ENCODE data around the gene CTRB1. TPM values are rescaled to one million over a fixed set of nuclear protein-coding genes. Genes with fewer than 3 reads are reported as not detected.

CTRB1 gene
- total RNA-seq, 1 donor from 2014 or later, result not detected

- no peaks in the 10 kb centered on the region for H3K36me3 Mint-ChIP-seq (ENCODE audit: low read depth)
- H3K9me3 Mint-ChIP-seq, result no peaks in the 10 kb centered on the region
- peaks cover 38% of the 10 kb centered on the region for H3K27me3 Mint-ChIP-seq
- DNase-seq, result no peak
- H3K4me3 Mint-ChIP-seq, result no peak overlapping the region
- peaks cover 2% of the 10 kb centered on the region for H3K4me1 Mint-ChIP-seq
- intact Hi-C loops (cut with micrococcal nuclease), result no loop called here
- no peak overlapping the region for H3K27ac Mint-ChIP-seq
Observed at GRCh38 chr16:75254359-75254837, 35.6 kb downstream of the CTRB1 start.

DNA sequence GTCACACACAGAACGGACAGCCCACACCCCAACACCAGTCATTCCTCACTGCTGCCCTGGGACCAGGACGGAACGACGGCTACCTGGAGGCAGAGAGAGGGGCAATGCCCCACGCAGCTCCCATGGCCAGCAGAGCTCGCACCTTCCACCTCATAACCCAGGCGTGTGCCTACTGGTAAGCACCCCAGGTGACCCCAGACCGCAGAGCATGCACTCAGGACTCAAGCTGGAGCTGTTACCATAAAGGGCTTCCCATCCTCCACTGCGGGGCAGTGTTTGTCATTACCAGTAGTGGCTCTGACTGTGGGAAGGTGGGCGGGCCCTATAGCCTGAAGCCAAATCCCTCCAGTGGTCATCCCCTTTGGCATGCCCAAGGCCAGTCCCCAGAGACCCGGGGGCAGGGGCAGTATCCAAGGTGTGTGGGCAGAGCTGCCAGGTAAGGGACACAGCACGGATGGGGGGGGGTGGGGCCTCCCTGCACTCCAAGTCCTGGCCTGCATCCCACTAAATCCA is 37.3 kb downstream of the CTRB1 start:
- Mint-ChIP-seq H3K27ac (no peak overlapping the region), H3K4me3 (no peak overlapping the region), H3K9me3 (no peaks in the 10 kb centered on the region), H3K4me1 (peaks cover 2% of the 10 kb centered on the region), H3K27me3 (peaks cover 32% of the 10 kb centered on the region), H3K36me3 (ENCODE audit: low read depth) (no peaks in the 10 kb centered on the region)
- intact Hi-C loops (cut with micrococcal nuclease), result no loop called here
- DNase-seq, result no peak

DNA sequence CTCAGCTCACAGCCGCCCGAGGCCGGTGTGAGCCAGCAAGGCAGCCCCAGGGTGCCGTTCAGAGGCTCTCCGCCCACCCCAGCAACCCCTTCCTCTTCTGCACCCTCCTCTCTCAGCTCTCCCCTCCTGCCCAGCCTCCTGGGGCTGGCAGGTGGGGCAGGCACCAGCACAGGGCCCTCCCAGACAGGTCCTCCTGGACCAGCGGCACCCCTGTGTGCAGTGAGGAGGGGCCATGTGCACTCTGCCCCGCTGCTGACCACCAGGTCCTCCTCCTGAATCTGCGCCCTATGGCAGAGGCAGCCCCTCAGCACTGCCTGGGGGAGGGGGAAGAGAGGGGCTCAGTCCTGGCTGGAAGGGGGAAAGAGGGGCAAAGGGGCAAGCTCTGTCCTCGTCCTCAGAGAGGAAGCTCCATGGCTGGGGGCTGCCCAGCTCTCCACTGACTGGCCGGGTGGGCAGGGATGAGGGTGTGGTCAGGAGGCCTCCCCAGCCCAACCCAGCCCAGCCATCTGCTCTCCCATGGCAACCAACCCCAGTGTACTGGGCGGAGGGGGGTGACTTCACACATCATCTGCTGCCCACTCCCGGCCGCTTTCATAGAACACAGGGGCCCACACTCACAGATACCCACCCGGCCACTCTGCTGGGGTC is 38.0 kb downstream of the CTRB1 start:
- no peak for DNase-seq

DNA sequence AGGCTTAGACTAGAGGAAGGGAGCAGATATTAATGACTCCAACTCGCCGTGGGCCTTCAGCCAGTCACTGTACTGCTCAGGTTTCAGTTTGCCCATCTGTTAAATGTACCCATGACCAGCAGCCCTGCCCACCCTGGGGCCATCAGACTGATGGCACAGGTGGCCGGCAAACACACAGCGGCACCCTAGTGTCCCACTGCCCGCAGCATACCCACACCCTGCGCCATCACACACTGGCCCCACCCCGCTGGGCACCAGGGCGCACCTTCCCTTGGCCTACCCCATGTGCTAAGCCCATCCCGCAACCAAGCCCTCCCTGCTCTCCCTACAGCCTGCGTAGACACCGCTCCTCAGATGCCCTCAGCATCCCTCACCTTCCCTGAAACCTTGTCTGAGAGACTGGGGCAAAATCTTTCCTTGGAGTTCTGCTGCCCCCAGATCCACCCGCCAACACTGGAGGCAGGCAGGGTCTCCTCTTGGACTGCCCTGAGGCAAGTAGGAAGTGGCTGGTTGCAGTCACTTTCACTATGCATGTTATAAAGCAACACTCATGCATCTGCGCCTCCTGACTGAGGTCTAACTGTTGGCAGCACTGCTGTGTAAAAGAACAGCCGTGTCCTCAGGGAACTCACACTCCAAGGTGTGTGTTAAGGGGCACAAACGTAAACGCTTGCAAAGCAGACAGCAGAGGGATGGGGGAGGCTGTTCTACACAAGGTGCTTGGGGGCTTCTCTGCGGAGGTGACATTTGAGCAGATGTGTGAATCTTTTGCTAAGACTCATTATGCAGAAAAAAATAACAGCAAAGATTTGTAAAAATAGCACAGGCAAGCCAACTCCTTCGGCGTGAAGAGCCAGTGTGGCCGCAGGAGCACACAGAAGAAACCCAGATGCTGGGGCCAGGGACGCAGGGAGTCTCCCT is 39.4 kb downstream of the CTRB1 start:
- Mint-ChIP-seq H3K36me3 (ENCODE audit: low read depth) (no peaks in the 10 kb centered on the region), H3K4me3 (no peak overlapping the region), H3K4me1 (no peaks in the 10 kb centered on the region), H3K27me3 (peaks cover 31% of the 10 kb centered on the region), H3K27ac (no peak overlapping the region), H3K9me3 (no peaks in the 10 kb centered on the region)
- DNase-seq, result no peak
- intact Hi-C loops (cut with micrococcal nuclease), result no loop called here

More for the DNA sequence above, 38.0 kb downstream of the CTRB1 start:
- no peak overlapping the region for H3K27ac Mint-ChIP-seq
- no peaks in the 10 kb centered on the region for H3K9me3 Mint-ChIP-seq
- no peaks in the 10 kb centered on the region for H3K36me3 Mint-ChIP-seq (ENCODE audit: low read depth)
- intact Hi-C loops (cut with micrococcal nuclease), result no loop called here
- peaks cover under 1% of the 10 kb centered on the region for H3K4me1 Mint-ChIP-seq
- peaks cover 30% of the 10 kb centered on the region for H3K27me3 Mint-ChIP-seq
- no peak overlapping the region for H3K4me3 Mint-ChIP-seq

DNA sequence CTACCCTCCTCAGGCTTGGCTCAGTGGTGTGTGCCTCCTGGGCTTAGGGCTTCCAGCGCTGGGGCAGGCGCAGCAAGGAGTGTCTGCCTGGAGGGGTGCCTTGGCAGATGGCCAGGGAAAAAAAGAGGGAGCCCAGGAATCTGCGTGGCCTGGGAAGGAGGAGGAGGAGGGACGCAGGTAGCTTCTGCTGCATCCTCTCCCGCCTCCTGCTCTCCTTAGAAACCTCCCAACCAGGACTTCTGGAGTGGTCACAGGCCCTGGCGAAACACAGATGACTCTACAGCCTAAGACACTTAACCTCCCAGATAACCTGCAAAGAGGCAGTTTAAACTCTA is 40.0 kb downstream of the CTRB1 start:
- Mint-ChIP-seq H3K27ac (no peak overlapping the region), H3K4me1 (no peaks in the 10 kb centered on the region), H3K9me3 (no peaks in the 10 kb centered on the region), H3K27me3 (peaks cover 33% of the 10 kb centered on the region), H3K36me3 (ENCODE audit: low read depth) (no peaks in the 10 kb centered on the region), H3K4me3 (no peak overlapping the region)
- no peak for DNase-seq
- intact Hi-C loops (cut with micrococcal nuclease), result no loop called here

DNA sequence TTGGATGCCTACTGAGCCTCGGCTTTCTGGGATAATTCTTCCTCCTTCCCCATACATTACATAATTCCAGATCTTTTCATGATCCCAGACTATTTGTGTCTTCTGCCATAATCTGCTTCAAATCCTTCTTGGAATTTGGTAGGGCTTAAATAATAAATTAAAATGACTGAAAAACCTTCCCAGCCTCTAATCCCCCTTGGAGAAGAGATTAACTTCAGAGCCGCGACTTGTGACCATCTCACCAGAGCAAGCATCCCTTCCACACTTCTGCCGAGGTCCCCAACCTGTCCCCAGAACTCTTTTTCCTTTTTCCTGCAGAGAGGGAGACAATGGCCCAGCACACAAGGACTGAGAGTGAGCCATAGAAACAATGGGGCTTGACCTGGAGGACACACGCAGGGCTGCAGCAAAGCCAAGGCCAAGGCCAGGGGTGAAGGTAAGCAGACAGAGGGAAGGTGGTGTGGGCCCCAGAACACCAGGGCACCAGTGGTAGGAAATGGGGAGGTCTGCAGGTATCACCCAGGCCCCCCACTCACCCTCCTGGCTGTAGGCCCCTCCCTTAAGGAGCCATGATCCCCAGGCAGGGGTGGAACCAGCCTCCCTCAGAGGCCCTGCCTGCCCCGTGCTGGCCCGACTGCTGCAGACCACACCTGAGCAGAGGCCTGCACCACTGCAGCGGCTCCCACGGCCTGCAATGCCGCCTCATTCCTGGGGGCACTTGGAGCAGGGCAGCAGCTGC is 42.2 kb downstream of the CTRB1 start:
- no peak overlapping the region for H3K27ac Mint-ChIP-seq
- no peaks in the 10 kb centered on the region for H3K9me3 Mint-ChIP-seq
- H3K36me3 Mint-ChIP-seq (ENCODE audit: low read depth), result no peaks in the 10 kb centered on the region
- no peak for DNase-seq
- no peaks in the 10 kb centered on the region for H3K4me1 Mint-ChIP-seq
- intact Hi-C loops (cut with micrococcal nuclease), result no loop called here
- H3K27me3 Mint-ChIP-seq, result peaks cover 37% of the 10 kb centered on the region
- H3K4me3 Mint-ChIP-seq, result no peak overlapping the region

DNA sequence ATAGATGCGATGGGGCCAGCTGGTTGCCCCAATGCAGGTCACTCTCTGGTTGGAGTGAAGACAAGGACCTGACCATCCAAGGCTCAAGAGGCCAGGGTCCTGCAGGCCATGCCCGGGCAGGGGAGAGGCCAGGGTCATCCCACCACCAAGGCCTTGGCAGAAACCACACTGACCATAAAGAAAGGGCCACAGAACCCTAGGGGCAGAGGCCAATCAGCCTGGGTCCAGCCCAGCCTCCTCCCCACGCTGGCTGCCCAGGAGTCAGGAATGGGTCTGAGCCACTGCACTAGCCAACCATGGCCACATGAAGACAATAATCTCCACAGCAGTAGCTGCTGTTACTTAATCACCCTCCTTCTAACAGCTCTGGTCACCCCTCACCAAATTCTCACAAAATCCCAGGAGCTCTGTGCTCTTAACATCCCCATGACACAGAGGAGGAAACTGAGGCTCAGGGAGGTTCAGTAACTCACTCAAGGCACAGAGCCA is 42.8 kb downstream of the CTRB1 start:
- no peaks in the 10 kb centered on the region for H3K36me3 Mint-ChIP-seq (ENCODE audit: low read depth)
- H3K4me3 Mint-ChIP-seq, result no peak overlapping the region
- H3K27me3 Mint-ChIP-seq, result peaks cover 41% of the 10 kb centered on the region
- H3K4me1 Mint-ChIP-seq, result no peaks in the 10 kb centered on the region
- DNase-seq, result no peak
- H3K9me3 Mint-ChIP-seq, result no peaks in the 10 kb centered on the region
- H3K27ac Mint-ChIP-seq, result no peak overlapping the region
- intact Hi-C loops (cut with micrococcal nuclease), result no loop called here

DNA sequence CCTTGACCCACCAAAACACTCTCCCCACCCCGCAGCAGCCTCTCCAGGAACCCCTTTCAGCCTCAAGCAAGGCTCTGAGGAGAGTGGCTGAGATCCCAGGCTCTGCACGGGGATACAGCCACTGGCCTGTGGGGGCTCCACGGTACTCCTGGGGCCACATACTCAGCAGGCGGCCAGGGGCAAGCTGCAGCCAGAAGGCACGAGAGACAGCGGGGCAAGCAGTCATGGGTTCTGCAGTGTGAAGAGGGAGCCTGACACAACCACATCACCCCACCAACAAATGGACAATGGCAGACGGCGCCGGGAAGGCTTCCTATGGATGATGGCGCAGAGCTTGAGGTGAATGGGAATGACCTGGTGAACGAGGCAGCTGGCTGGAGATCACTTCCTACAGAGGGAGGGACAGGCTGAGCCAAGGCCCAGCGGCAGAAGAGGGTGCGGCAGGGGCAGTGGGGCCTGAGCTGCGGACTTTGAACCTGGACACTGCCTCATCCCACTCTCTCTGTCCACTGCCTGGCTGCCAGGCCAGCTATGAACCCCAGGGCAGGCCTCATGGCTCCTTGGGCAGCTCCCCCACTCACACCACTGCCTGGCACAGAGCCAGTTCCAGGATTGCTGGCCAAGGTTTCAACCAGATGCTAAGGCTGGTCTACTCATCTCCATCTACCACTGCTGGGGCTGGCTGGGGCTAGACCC is 43.5 kb downstream of the CTRB1 start:
- intact Hi-C loops (cut with micrococcal nuclease), result no loop called here
- Mint-ChIP-seq H3K9me3 (no peaks in the 10 kb centered on the region), H3K4me1 (no peaks in the 10 kb centered on the region), H3K36me3 (ENCODE audit: low read depth) (no peaks in the 10 kb centered on the region), H3K27ac (no peak overlapping the region), H3K27me3 (peaks cover 46% of the 10 kb centered on the region), H3K4me3 (no peak overlapping the region)
- DNase-seq, result no peak

DNA sequence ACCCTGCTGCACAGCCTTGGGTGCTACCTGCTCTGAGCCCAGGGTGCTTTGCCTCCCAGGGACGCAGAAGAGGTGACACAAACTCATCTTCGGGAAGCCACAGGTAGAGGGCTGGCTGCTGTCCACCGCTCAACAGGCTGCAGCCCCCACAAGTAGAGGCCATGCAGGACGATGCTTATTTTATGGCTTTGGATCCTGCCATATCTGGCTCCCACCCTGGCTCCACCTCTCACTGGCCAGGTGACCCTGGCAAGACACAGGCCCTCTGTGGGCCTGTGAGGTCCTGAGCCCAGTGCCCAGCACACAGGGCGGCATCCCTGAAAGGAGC is 44.0 kb downstream of the CTRB1 start:
- H3K27me3 Mint-ChIP-seq, result peaks cover 48% of the 10 kb centered on the region
- DNase-seq, result no peak
- intact Hi-C loops (cut with micrococcal nuclease), result no loop called here
- H3K9me3 Mint-ChIP-seq, result no peaks in the 10 kb centered on the region
- H3K4me1 Mint-ChIP-seq, result no peaks in the 10 kb centered on the region
- H3K4me3 Mint-ChIP-seq, result no peak overlapping the region
- no peak overlapping the region for H3K27ac Mint-ChIP-seq
- H3K36me3 Mint-ChIP-seq (ENCODE audit: low read depth), result no peaks in the 10 kb centered on the region

- H3K4me3 Mint-ChIP-seq, result no peak overlapping the region
- H3K27me3 Mint-ChIP-seq, result peaks cover 49% of the 10 kb centered on the region
- no peaks in the 10 kb centered on the region for H3K9me3 Mint-ChIP-seq
- H3K36me3 Mint-ChIP-seq (ENCODE audit: low read depth), result no peaks in the 10 kb centered on the region
- H3K4me1 Mint-ChIP-seq, result no peaks in the 10 kb centered on the region
- no peak overlapping the region for H3K27ac Mint-ChIP-seq
- intact Hi-C loops (cut with micrococcal nuclease), result no loop called here
- no peak for DNase-seq
Observed at GRCh38 chr16:75263291-75263962, 44.6 kb downstream of the CTRB1 start.

DNA sequence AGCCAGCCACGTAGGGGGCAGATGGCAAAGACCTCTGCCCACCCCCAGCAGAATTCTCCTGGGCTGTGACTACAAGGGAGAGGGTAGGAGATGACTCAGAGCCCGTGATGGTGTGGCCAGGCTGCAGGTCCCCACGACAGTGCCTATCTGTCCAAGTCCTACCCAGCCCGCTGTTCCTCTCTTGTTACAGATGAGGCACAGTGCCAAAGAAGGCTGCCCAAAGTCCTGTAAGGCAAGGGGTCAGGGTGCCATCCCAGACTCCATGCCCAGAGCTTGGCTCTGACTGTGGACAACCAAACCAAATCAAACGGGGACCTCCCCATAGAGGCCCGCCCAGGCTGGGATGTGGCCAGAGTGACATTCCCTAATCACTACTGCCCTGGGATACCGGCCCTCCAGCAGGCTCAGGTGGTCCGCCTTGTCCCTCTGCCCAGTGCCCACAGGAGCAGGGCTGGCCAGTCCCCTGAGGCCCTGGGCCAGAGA is 45.2 kb downstream of the CTRB1 start:
- peaks cover 48% of the 10 kb centered on the region for H3K27me3 Mint-ChIP-seq
- intact Hi-C loops (cut with micrococcal nuclease), result no loop called here
- H3K27ac Mint-ChIP-seq, result no peak overlapping the region
- H3K4me3 Mint-ChIP-seq, result no peak overlapping the region
- no peaks in the 10 kb centered on the region for H3K9me3 Mint-ChIP-seq
- no peaks in the 10 kb centered on the region for H3K4me1 Mint-ChIP-seq
- DNase-seq, result no peak
- H3K36me3 Mint-ChIP-seq (ENCODE audit: low read depth), result no peaks in the 10 kb centered on the region

DNA sequence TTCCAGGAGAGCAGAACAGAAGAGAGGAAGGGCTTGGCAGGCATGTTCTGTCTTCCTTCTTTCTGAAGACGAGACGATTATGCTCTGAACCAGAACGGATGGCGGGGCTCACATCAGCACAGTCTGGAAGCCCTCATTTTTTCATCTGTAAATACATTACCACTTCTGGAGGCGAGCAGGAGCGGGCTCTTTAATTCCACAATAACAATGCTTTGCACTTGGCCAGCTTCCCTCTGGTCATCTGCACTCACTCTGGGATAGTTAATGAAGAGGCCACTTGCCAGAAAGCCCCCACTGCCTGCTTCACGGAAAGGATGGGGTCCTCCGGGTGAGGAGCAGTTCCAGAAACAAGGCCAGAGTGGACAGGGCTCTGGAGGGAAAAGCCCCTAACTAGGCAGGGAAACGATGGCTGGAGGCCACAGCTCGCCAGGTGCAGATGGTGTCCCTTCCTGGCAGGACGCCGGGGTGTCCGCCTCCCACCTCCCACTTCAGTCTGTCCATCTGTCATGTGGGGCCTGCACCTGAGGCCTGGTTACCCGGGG is 45.7 kb downstream of the CTRB1 start:
- intact Hi-C loops (cut with micrococcal nuclease), result no loop called here
- no peaks in the 10 kb centered on the region for H3K36me3 Mint-ChIP-seq (ENCODE audit: low read depth)
- no peak overlapping the region for H3K27ac Mint-ChIP-seq
- no peaks in the 10 kb centered on the region for H3K9me3 Mint-ChIP-seq
- H3K27me3 Mint-ChIP-seq, result peaks cover 50% of the 10 kb centered on the region
- no peak for DNase-seq
- no peak overlapping the region for H3K4me3 Mint-ChIP-seq
- no peaks in the 10 kb centered on the region for H3K4me1 Mint-ChIP-seq
